Muscle of back (tissue), 11 donors: ENCODE data around the gene CEP57L1. TPM values are rescaled to one million over a fixed set of nuclear protein-coding genes. Genes with fewer than 3 reads are reported as not detected.
"Not testable (repeated sequence)": the region's sequence is repeated elsewhere in the genome, so short reads cannot be mapped to it uniquely, and the experiment has no call there.

Experiments used
- DNase-seq, 3 donors: peaks; one replicate each; pipeline versions ENCODE4 v3.0.0 to v3.0.0-alpha.2; 2013
- polyA plus RNA-seq, 10 donors: library from polyadenylated mRNA; unstranded; fragments of 120-200 nt; gene quantifications; one replicate each; pipeline ENCODE4 v1.2.1, GENCODE V29; 2013; ENCODE audit not compliant: insufficient read length in 10 of 10

Gene CEP57L1
- polyA plus RNA-seq, 10 donors = 15.1 to 25.2 (median 19.7) TPM

GRCh38 chr6:109073344-109074132, 21.8 kb upstream of the CEP57L1 start:
- peak; percentile 68 to 86 (median 76) for DNase-seq

GRCh38 chr6:109074133-109074415, 21.2 kb upstream of the CEP57L1 start:
- no peak for DNase-seq

GRCh38 chr6:109075934-109076333, 19.4 kb upstream of the CEP57L1 start:
- DNase-seq = no peak

GRCh38 chr6:109076377-109076776, 18.9 kb upstream of the CEP57L1 start:
- peak in 1 of 3 donors; percentile 54 for DNase-seq

- peak; percentile 64 to 88 (median 86) for DNase-seq
These were observed 15.3 kb upstream of the CEP57L1 start for GRCh38 chr6:109079981-109080380.

GRCh38 chr6:109081026-109081425, 14.3 kb upstream of the CEP57L1 start:
- DNase-seq = no peak

- no peak for DNase-seq
These were observed 13.7 kb upstream of the CEP57L1 start for GRCh38 chr6:109081516-109082187.

- DNase-seq = no peak
These were observed 13.1 kb upstream of the CEP57L1 start for GRCh38 chr6:109082188-109082577.

- DNase-seq = no peak
These were observed 11.7 kb upstream of the CEP57L1 start for GRCh38 chr6:109083657-109084056.

GRCh38 chr6:109084146-109084545, 11.2 kb upstream of the CEP57L1 start:
- DNase-seq = not testable (repeated sequence)

GRCh38 chr6:109087661-109088264, 7.5 kb upstream of the CEP57L1 start:
- DNase-seq = no peak

GRCh38 chr6:109088995-109089394, 6.3 kb upstream of the CEP57L1 start:
- no peak for DNase-seq

GRCh38 chr6:109091314-109092024, 3.8 kb upstream of the CEP57L1 start:
- DNase-seq = peak in 1 of 3 donors; percentile 47

GRCh38 chr6:109092074-109092473, 3.2 kb upstream of the CEP57L1 start:
- no peak for DNase-seq

GRCh38 chr6:109093732-109094415, 1.4 kb upstream of the CEP57L1 start:
- peak in 1 of 3 donors; percentile 67 for DNase-seq

GRCh38 chr6:109094416-109095035, 781 bp upstream of the CEP57L1 start, which contains the start of gene SESN1:
Gene SESN1, minus strand, starts transcription at chr6:109094846. Its CDS starts 773 bp downstream, at chr6:109094073.
- peak; percentile 92 to 100 (median 94) for DNase-seq

- no peak for DNase-seq
These were observed 453 bp downstream of the CEP57L1 start for GRCh38 chr6:109095835-109096084.

- no peak for DNase-seq
These were observed 901 bp downstream of the CEP57L1 start for GRCh38 chr6:109096208-109096607.

- no peak for DNase-seq
These were observed 2.4 kb downstream of the CEP57L1 start for GRCh38 chr6:109097661-109098060.

- DNase-seq = no peak
These were observed 7.5 kb downstream of the CEP57L1 start for GRCh38 chr6:109102762-109103161.

GRCh38 chr6:109103942-109104341, 8.6 kb downstream of the CEP57L1 start:
- no peak for DNase-seq
